ENCODE data around the gene KLHL29. TPM values are rescaled to one million over a fixed set of nuclear protein-coding genes. Genes with fewer than 3 reads are reported as not detected.

KLHL29 gene
- total RNA-seq, 1 donor from 2014 or later, result 3.8 TPM

DNA sequence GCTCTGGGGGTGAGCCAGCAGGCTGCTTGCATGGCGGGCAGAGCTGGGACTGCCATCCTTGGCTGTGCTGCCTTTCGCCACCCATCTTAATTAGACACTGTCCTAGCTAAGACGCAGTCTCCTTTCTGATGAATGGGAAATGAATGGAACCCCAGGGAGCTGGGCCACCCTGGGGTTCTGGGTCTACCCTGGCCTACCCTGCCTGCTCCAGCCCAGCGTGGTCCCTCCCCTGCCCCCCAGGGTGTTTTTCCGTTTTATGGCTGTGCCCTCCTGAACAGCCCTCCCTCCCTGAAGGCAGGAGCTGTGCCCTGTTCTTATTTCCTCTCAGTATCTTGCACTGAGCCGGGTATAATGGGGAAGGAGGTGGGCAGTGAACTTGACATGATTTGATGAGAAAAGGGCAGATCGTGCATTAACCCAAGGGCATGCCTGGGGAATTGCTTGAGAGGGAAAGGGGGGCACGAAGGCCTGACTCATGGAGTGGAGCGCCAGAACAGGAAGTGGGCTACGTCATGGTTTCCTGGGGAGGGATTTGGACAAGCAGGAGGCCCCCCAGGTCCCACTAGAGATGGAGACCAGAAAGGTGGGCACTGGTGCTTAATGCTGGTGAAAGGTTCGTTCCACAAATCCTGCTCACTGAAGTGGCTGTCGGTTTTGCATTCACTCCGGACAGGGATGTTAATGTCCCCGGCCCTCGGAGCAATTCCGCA lies 165.0 kb downstream of the KLHL29 start:
- no peak for DNase-seq
- no peaks in the 10 kb centered on the region for H3K9me3 Mint-ChIP-seq
- H3K4me1 Mint-ChIP-seq, result peaks cover 6% of the 10 kb centered on the region
- H3K27ac Mint-ChIP-seq, result no peak overlapping the region
- no peaks in the 10 kb centered on the region for H3K27me3 Mint-ChIP-seq
- no peak overlapping the region for H3K4me3 Mint-ChIP-seq
- H3K36me3 Mint-ChIP-seq (ENCODE audit: low read depth), result no peaks in the 10 kb centered on the region
- intact Hi-C loops (cut with micrococcal nuclease), result no loop called here

DNA sequence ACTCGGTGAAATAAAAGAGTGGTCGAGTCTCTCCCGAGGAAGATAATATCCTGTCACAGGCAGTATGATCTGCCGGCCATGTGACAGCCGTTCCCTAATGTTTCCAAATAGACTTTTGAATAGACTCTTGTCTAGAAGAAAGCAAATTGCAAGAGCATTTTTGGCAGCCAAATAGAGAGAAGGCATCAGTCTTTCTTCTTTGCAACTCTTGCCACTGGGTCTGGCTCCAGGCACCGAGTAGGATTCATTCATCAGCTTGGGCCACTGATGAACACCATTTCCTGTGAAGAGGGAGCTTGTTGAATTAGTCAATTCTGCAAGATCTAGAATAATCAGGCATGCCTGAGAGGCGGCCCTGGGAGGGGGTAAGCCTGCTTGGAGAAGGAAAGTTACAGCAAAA lies 165.6 kb downstream of the KLHL29 start:
- Mint-ChIP-seq H3K4me3 (no peak overlapping the region), H3K27me3 (no peaks in the 10 kb centered on the region), H3K9me3 (no peaks in the 10 kb centered on the region), H3K4me1 (peaks cover 6% of the 10 kb centered on the region), H3K36me3 (ENCODE audit: low read depth) (no peaks in the 10 kb centered on the region), H3K27ac (no peak overlapping the region)
- intact Hi-C loops (cut with micrococcal nuclease), result no loop called here
- DNase-seq, result no peak

DNA sequence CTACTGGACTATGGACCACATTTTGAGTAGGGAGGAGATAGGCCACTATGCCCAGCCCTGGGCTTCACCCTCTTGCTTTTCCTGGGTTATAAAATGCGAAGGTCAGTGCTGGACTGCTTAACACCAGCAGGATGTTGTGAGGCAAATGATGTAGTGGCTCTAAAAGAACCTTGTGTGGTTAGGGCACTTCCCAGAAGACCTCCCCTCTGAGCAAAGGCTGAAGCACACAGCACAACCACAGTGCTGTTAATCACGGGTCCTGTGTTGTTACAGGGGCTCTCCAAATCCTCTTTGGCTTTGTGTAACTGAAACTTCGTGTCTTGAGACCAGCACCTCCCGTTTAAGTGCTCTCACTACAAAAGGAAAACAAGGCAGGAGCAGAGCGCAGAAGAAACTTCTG lies 166.9 kb downstream of the KLHL29 start:
- peaks cover 6% of the 10 kb centered on the region for H3K4me1 Mint-ChIP-seq
- intact Hi-C loops (cut with micrococcal nuclease), result no loop called here
- no peaks in the 10 kb centered on the region for H3K36me3 Mint-ChIP-seq (ENCODE audit: low read depth)
- H3K27me3 Mint-ChIP-seq, result no peaks in the 10 kb centered on the region
- no peak overlapping the region for H3K4me3 Mint-ChIP-seq
- H3K9me3 Mint-ChIP-seq, result no peaks in the 10 kb centered on the region
- DNase-seq, result no peak
- no peak overlapping the region for H3K27ac Mint-ChIP-seq

DNA sequence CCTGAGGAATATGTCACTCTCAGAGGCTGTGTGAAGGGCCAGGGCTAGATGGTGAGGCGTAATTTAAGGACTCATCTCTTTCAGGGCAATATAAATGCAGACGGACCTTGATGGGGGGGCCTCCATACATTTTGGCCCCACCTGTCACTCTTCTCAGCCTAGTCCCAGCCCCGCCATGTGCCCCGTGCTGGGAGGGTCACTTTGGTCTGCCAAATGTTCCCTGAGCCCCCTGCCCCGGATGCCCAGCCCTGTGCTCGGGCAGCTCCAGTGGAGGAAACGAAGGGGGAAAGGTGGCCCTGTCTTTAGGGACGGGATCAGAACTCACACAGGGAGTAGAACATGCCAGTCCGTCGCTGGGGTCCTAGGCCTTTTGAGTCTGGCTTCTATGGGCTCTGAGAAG lies 168.6 kb downstream of the KLHL29 start:
- Mint-ChIP-seq H3K4me3 (no peak overlapping the region), H3K4me1 (peaks cover 6% of the 10 kb centered on the region), H3K36me3 (ENCODE audit: low read depth) (no peaks in the 10 kb centered on the region), H3K27ac (no peak overlapping the region), H3K27me3 (no peaks in the 10 kb centered on the region), H3K9me3 (no peaks in the 10 kb centered on the region)
- no peak for DNase-seq
- intact Hi-C loops (cut with micrococcal nuclease), result no loop called here

DNA sequence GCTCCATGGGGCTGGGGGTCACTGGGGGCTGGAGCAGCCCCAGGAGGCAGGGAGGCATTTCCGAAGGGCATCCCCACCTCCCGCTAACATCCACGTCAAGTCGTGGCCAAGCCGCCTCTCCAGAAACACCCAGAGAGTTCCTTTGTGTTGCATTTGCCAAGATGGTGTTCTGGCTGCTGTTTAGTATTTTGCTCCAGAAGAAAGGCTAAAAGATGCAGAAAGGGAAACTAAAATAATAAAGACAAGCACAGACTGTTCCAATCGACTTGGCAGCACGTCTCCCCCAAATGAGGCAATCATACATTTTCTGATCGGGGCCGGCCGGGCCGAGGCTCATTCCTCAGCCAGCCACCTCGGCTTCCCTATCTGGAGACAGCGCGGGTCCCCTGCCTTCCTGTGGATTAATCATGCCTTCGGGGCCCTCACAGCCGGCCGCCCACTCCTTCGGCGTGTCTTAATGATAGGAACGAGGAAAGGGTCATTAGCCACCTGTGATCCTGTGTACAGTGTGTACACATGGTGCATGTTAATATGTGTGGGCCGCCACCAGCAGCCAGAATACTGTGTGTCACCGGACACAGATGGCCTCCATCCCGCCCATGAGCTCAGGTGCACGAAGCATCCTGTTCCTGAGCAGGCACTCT lies 169.2 kb downstream of the KLHL29 start:
- Mint-ChIP-seq H3K27ac (no peak overlapping the region), H3K9me3 (no peaks in the 10 kb centered on the region), H3K4me3 (no peak overlapping the region), H3K36me3 (ENCODE audit: low read depth) (no peaks in the 10 kb centered on the region), H3K27me3 (no peaks in the 10 kb centered on the region), H3K4me1 (peaks cover 6% of the 10 kb centered on the region)
- intact Hi-C loops (cut with micrococcal nuclease), result no loop called here
- no peak for DNase-seq

DNA sequence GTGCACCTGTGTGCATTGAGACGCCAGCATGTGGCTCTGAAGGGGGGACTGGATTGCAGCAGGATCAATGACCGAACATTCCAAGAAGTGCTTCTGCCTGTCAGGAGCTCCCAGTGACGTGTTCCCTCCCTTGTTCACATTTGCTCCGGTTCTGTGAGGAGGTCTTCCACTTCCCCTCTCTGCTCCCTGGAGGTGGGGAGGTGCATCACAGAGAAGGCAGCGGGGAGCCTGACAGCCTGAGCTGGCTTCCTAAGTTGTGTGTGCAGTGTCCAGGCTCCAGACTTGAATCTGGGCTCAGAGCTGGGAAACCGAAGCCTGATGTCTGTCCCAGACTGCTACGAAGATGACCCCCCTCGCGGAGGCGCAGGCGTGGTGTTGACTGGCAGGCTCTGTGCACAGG lies 171.0 kb downstream of the KLHL29 start:
- Mint-ChIP-seq H3K9me3 (no peaks in the 10 kb centered on the region), H3K27me3 (no peaks in the 10 kb centered on the region), H3K27ac (no peak overlapping the region), H3K4me1 (peaks cover 6% of the 10 kb centered on the region), H3K36me3 (ENCODE audit: low read depth) (no peaks in the 10 kb centered on the region), H3K4me3 (no peak overlapping the region)
- DNase-seq, result no peak
- intact Hi-C loops (cut with micrococcal nuclease), result no loop called here

DNA sequence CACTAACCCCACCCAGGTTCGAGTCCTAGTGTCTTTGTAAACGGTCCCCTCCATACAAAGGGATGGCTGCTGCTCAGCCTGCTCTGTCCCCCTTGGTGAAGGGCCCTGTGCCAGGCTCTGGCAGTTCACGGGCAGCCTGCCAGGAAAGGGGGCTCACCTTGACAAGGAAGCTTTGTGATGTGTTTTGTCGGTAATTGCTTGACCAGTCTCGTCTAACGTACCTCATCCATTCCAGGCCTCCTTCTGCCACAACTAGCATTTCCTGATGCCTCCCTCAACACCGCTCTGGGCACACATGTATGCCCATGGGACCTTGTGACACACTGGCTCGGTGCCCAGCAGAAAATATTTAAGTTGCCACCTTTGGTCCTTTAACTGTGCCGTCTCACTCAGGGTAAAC lies 171.9 kb downstream of the KLHL29 start:
- H3K9me3 Mint-ChIP-seq, result no peaks in the 10 kb centered on the region
- H3K4me3 Mint-ChIP-seq, result no peak overlapping the region
- H3K4me1 Mint-ChIP-seq, result peaks cover 3% of the 10 kb centered on the region

DNA sequence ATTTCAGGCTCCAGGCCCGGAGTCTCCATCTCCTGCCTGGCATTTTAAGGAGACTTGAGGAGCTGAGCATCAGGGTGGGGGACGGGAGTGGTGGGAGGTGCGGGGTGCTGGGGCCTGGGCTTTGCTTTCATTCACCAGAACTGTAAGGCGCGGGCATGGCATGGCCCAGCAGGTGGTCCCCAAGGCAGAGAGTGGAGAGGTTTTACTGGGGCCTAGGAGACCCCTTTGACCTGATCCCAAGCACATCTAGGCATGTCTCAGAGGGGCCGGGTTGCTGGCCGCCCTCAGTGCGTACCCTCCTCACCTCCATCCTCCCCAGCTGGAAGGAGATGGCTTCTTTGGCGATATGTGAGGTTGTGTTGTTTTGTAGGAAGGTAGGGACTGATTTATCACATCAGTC lies 172.5 kb downstream of the KLHL29 start:
- Mint-ChIP-seq H3K27me3 (no peaks in the 10 kb centered on the region), H3K4me1 (no peaks in the 10 kb centered on the region), H3K36me3 (ENCODE audit: low read depth) (no peaks in the 10 kb centered on the region), H3K4me3 (no peak overlapping the region), H3K27ac (no peak overlapping the region), H3K9me3 (no peaks in the 10 kb centered on the region)
- intact Hi-C loops (cut with micrococcal nuclease), result no loop called here
- no peak for DNase-seq

More for the DNA sequence above, 171.9 kb downstream of the KLHL29 start:
- Mint-ChIP-seq H3K27ac (no peak overlapping the region), H3K36me3 (ENCODE audit: low read depth) (no peaks in the 10 kb centered on the region), H3K27me3 (no peaks in the 10 kb centered on the region)
- intact Hi-C loops (cut with micrococcal nuclease), result no loop called here
- no peak for DNase-seq

DNA sequence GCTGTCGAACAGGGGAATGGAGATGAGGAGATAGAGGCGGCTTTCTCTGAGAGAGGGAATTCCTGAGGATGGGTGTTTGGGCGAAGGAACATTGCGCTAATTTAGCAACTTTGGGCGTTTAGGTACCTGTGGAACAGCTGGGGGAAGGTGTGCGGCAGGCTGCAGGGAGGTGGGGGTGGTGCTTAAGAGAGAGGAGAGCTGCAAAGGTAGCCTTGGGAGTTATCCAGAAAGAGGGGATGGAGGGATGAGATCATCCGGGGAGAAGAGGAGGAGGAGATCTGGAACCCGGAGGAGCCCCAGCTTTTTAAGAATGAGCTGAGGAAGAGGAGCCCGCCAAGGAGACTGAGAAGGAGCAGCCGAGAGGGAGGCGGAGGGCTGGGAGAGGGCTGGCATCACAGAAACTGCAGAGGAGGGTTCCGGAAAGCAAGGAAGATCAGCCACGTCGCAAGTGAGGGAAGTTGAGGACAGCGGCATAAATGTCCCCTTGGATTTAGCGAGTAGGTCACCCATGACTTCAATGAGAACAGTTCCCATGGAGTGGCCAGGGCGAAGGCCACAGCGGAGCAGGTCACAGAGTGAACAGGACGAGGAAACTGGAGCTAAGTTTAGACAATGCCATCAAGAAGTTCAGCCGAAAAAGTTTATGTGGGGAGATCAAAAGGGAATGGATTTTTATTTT lies 174.7 kb downstream of the KLHL29 start:
- DNase-seq, result no peak
- no peaks in the 10 kb centered on the region for H3K27me3 Mint-ChIP-seq
- no peaks in the 10 kb centered on the region for H3K4me1 Mint-ChIP-seq
- no peaks in the 10 kb centered on the region for H3K36me3 Mint-ChIP-seq (ENCODE audit: low read depth)
- H3K4me3 Mint-ChIP-seq, result no peak overlapping the region
- no peaks in the 10 kb centered on the region for H3K9me3 Mint-ChIP-seq
- intact Hi-C loops (cut with micrococcal nuclease), result no loop called here
- no peak overlapping the region for H3K27ac Mint-ChIP-seq

DNA sequence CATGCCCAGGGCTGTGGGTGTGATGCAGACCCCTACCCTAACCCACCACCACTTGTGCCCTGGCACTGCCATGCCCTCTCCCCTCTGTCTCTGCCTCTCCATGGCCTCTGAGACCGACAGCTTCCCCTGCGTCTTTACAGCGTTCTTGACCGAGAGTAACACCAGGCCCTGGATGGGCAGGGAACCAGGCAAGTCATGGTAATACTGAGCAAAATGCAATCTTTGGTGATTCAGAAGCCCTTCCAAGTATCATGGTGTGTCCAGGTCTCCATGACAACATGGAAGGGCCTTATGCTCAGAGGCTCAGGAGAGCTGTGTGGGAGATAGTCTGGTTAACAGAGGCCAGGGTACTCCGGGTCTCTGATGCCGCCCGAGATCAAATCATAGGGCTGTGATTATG lies 176.1 kb downstream of the KLHL29 start:
- no peaks in the 10 kb centered on the region for H3K4me1 Mint-ChIP-seq
- no peak overlapping the region for H3K4me3 Mint-ChIP-seq
- H3K27ac Mint-ChIP-seq, result no peak overlapping the region
- no peaks in the 10 kb centered on the region for H3K9me3 Mint-ChIP-seq
- H3K27me3 Mint-ChIP-seq, result no peaks in the 10 kb centered on the region
- intact Hi-C loops (cut with micrococcal nuclease), result no loop called here
- no peak for DNase-seq
- H3K36me3 Mint-ChIP-seq (ENCODE audit: low read depth), result no peaks in the 10 kb centered on the region

DNA sequence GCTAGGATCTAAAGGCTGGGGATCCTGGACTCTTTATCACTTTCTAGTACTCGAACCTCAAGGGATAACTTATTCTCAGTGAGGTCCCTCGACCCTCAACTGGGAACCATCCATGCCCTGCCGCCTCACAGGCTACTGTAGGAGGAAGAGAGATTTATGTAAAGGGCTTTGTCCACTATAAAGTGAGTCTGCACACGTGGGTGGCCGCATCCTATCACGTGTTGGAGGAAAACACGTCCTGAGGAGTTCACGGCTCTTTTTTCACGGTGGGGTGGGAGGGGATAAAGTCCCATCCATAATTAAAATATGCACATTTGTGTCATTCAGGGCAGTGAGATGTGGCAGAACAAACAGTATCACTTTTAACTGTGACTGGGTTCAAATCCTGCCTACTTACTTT lies 176.6 kb downstream of the KLHL29 start:
- Mint-ChIP-seq H3K27me3 (no peaks in the 10 kb centered on the region), H3K36me3 (ENCODE audit: low read depth) (no peaks in the 10 kb centered on the region), H3K9me3 (no peaks in the 10 kb centered on the region), H3K27ac (no peak overlapping the region), H3K4me1 (no peaks in the 10 kb centered on the region), H3K4me3 (no peak overlapping the region)
- DNase-seq, result no peak
- intact Hi-C loops (cut with micrococcal nuclease), result no loop called here

DNA sequence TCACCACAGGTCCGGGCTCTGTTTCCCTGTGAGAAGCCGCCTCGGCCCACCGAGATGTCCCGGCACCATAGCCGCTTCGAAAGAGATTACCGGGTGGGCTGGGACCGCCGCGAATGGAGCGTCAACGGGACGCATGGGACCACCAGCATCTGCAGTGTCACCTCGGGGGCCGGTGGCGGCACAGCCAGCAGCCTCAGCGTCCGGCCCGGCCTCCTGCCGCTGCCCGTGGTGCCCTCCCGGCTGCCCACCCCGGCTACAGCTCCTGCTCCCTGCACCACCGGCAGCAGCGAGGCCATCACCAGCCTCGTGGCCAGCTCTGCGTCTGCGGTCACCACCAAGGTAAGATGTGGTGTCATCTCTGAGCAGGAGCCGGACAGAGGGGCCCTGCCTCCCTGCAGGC lies 177.2 kb downstream of the KLHL29 start:
- DNase-seq, result no peak
- intact Hi-C loops (cut with micrococcal nuclease), result no loop called here
- no peak overlapping the region for H3K4me3 Mint-ChIP-seq
- H3K36me3 Mint-ChIP-seq (ENCODE audit: low read depth), result no peaks in the 10 kb centered on the region
- H3K27me3 Mint-ChIP-seq, result no peaks in the 10 kb centered on the region
- H3K9me3 Mint-ChIP-seq, result no peaks in the 10 kb centered on the region
- no peaks in the 10 kb centered on the region for H3K4me1 Mint-ChIP-seq
- H3K27ac Mint-ChIP-seq, result no peak overlapping the region

DNA sequence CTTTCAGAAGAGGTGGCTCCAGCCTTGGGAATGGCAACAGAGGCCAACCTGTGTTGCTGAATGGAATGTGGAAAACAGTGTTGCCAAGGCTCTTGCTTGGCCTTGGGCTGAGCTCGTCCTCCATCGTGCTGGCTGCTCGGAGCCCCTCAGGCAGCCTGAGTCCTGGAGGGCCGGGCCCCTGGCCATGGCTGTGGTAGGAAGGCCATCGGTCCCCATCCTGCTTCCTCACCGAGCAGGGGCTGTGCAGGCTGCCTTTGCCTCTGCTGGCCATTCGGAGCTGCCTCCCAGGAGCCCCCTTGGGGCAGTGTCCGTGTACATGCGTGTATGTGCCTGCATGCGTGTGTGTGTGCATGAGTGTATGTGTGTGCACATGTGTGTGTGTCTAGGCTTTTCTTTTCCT lies 178.2 kb downstream of the KLHL29 start:
- Mint-ChIP-seq H3K27me3 (peaks cover 2% of the 10 kb centered on the region), H3K27ac (no peak overlapping the region), H3K4me1 (no peaks in the 10 kb centered on the region), H3K4me3 (no peak overlapping the region), H3K36me3 (ENCODE audit: low read depth) (no peaks in the 10 kb centered on the region), H3K9me3 (no peaks in the 10 kb centered on the region)
- DNase-seq, result no peak
- intact Hi-C loops (cut with micrococcal nuclease), result no loop called here

DNA sequence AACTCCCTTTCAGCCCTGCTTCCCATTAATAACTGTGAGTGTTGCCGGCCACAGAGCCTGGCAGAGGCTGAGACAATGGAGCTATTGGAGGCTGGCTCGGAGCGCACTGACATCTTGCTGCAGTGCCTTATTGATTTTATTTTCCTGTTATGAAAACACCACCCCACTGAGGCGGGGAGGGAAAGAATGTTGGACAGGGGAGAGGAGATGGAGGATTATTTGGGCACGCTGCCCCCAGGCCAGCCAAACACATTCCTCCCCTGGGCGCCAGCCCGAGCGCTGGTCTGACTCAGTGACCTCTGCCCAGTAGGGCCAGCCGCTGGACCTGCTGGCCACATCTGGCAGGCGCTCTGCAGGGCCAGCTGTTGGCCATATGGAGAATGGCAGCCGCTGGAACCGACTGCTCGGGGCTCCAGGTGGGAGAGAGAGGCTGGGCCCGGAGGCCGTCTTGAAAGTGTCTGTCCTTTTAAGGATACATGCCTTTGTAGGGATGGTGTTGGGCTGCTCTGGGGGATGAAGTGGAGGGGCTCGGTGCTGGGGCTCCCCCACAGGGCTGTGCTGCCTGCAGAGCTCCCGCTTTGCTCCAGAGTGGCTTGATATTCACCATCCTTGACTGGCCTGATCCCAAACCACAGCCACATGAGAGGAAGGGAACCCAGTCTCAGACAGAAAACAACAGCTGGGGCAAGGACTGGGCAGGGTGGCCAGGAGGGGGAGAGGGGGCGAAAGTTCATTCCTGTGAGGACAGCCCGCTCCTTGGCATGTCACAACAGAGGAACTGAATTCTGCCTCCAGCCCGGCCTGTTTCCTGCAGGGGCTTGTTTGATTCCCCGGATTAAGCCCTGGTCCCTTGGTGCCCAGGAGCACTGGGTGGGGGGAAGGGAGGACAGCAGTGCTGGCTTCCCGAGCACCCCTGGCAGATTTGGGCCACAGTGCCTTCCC lies 179.0 kb downstream of the KLHL29 start:
- Mint-ChIP-seq H3K9me3 (no peaks in the 10 kb centered on the region), H3K27ac (no peak overlapping the region), H3K36me3 (ENCODE audit: low read depth) (no peaks in the 10 kb centered on the region), H3K4me3 (no peak overlapping the region), H3K27me3 (peaks cover 2% of the 10 kb centered on the region), H3K4me1 (no peaks in the 10 kb centered on the region)
- DNase-seq, result no peak
- intact Hi-C loops (cut with micrococcal nuclease), result no loop called here

Measured in activated CD4-positive, alpha-beta T cell treated with anti-CD3 and anti-CD28 coated beads, Interleukin-2, amount 10 ng/mL, durations not matched to agents 24 days and 14 days (primary cell).